HuH-7 (cell line): Measurements from ENCODE around the gene MAP3K15.
A peak's percentile ranks its signal among the peaks of the same experiment; 100 is the strongest.

Experiments used
- DNase-seq: peaks from one replicate; pipeline ENCODE4 v3.0.0; 2011; ENCODE audit warnings: low spot score

Gene MAP3K15

GRCh38 chrX:19514791-19515614 is at the start of gene MAP3K15:
MAP3K15 (minus strand) TSS chrX:19515508; CDS start chrX:19515261, 247 bp downstream.
- DNase-seq, result peak; percentile 44

GRCh38 chrX:19564606-19565005 is 49.3 kb upstream of the MAP3K15 start:
- no peak for DNase-seq

- DNase-seq, result no peak
These were observed 48.4 kb upstream of the MAP3K15 start for GRCh38 chrX:19563746-19564145.

- no peak for DNase-seq
These were observed 48.0 kb upstream of the MAP3K15 start for GRCh38 chrX:19563327-19563726.

GRCh38 chrX:19560611-19561010 is 45.3 kb upstream of the MAP3K15 start:
- no peak for DNase-seq

GRCh38 chrX:19557822-19558221 is 42.5 kb upstream of the MAP3K15 start:
- no peak for DNase-seq

- DNase-seq, result no peak
These were observed 40.9 kb upstream of the MAP3K15 start for GRCh38 chrX:19556202-19556601.

GRCh38 chrX:19555683-19556082 is 40.4 kb upstream of the MAP3K15 start:
- DNase-seq, result no peak

GRCh38 chrX:19555236-19555635 is 39.9 kb upstream of the MAP3K15 start:
- no peak for DNase-seq

- no peak for DNase-seq
These were observed 39.5 kb upstream of the MAP3K15 start for GRCh38 chrX:19554786-19555185.

GRCh38 chrX:19552793-19553192 is 37.5 kb upstream of the MAP3K15 start:
- DNase-seq, result no peak

- DNase-seq, result no peak
These were observed 34.5 kb upstream of the MAP3K15 start for GRCh38 chrX:19549838-19550237.

GRCh38 chrX:19548934-19549333 is 33.6 kb upstream of the MAP3K15 start:
- no peak for DNase-seq

- DNase-seq, result no peak
These were observed 33.0 kb upstream of the MAP3K15 start for GRCh38 chrX:19548279-19548678.

- no peak for DNase-seq
These were observed 30.3 kb upstream of the MAP3K15 start for GRCh38 chrX:19545651-19546050.

GRCh38 chrX:19544693-19545305 is 29.5 kb upstream of the MAP3K15 start:
- DNase-seq, result peak; percentile 45

GRCh38 chrX:19543951-19544381 is 28.7 kb upstream of the MAP3K15 start:
- DNase-seq, result no peak

- no peak for DNase-seq
These were observed 27.9 kb upstream of the MAP3K15 start for GRCh38 chrX:19543020-19543715.

GRCh38 chrX:19541931-19542330 is 26.6 kb upstream of the MAP3K15 start:
- DNase-seq, result no peak

- DNase-seq, result no peak
These were observed 25.9 kb upstream of the MAP3K15 start for GRCh38 chrX:19541196-19541595.

GRCh38 chrX:19540076-19540475 is 24.8 kb upstream of the MAP3K15 start:
- no peak for DNase-seq

- DNase-seq, result no peak
These were observed 24.4 kb upstream of the MAP3K15 start for GRCh38 chrX:19539665-19540064.

- no peak for DNase-seq
These were observed 20.2 kb upstream of the MAP3K15 start for GRCh38 chrX:19535476-19535875.
